Esophagus squamous epithelium (tissue), 4 donors: ENCODE results near the gene PRRG1.

Experiments
- CTCF ChIP-seq, 6 experiments: fragments of 450-650 bp in 4 of 6; fragments of 200-600 bp in 2 of 6; sonication (generic) in 2 of 6; IDR thresholded peaks; one replicate each; pipeline ENCODE4 v1.5.1; 2016 to 2019; ENCODE audit warnings: antibody characterized with exemption in 6 of 6, mild to moderate bottlenecking in 4 of 6, moderate library complexity in 4 of 6
- POLR2A ChIP-seq, 4 donors: fragments of 450-650 bp; IDR thresholded peaks; one replicate each; pipeline ENCODE4 v1.6.1; 2017; ENCODE audit warnings: antibody characterized with exemption in 4 of 4, mild to moderate bottlenecking in 4 of 4, moderate library complexity in 3 of 4

GRCh38 chrX:37380256-37380655 is 31.1 kb downstream of the PRRG1 start:
- no peak for TF ChIP-seq CTCF (IDR thresholded peaks at IDR 0.05)
- no peak for TF ChIP-seq POLR2A (IDR thresholded peaks at IDR 0.05)
